HFFc6 (cell line): ENCODE data around the gene RPS3. TPM values are rescaled to one million over a fixed set of nuclear protein-coding genes. Genes with fewer than 3 reads are reported as not detected.

Experiments
- DNase-seq: peaks from one replicate; pipeline ENCODE4 v3.0.0-alpha.2; 2018
- H3K27ac Mint-ChIP-seq: 2 replicates; pipeline ENCODE4 v1.8.0; 2020; ENCODE audit warnings: mild to moderate bottlenecking, mixed read lengths
- H3K27me3 Mint-ChIP-seq: 2 replicates; pipeline ENCODE4 v1.8.0; 2021; ENCODE audit warnings: mild to moderate bottlenecking, moderate library complexity, mixed read lengths; ENCODE audit not compliant: insufficient read depth
- H3K36me3 Mint-ChIP-seq: 2 replicates; pipeline ENCODE4 v1.8.0; 2021; ENCODE audit warnings: low read depth, mixed read lengths
- H3K4me1 Mint-ChIP-seq: 2 replicates; pipeline ENCODE4 v1.8.0; 2020; ENCODE audit warnings: low read depth, mixed read lengths
- H3K4me3 Mint-ChIP-seq: 2 replicates; pipeline ENCODE4 v1.8.0; 2020; ENCODE audit warnings: mild to moderate bottlenecking, moderate library complexity, mixed read lengths
- H3K9me3 Mint-ChIP-seq: 2 replicates; pipeline ENCODE4 v1.8.0; 2020; ENCODE audit warnings: mild to moderate bottlenecking, mixed read lengths
- long read RNA-seq: library from polyadenylated mRNA; unstranded; transcript quantifications from one replicate; pipeline ENCODE4 v2.0.0, GENCODE V29; 2019
- total RNA-seq, 6 experiments: library from RNA; stranded (reverse); fragmentation: NEBNext Ultra II Directional; extraction: Animal tissue kit (Norgen Biotek cat#: 25700); gene quantifications; 2 replicates in 1 of 6; 3 replicates in 5 of 6; pipeline ENCODE4 v1.2.3, GENCODE V29; 2021
- TF ChIP-seq, protein P1 (sequence below): fragments of 200-600 bp; sonication (generic); IDR thresholded peaks from 2 replicates; pipeline ENCODE4 v1.5.0; 2021; ENCODE audit warnings: antibody characterized with exemption, mild to moderate bottlenecking

Gene RPS3
- total RNA-seq, result 1,000 to 10,000 TPM; 1,897 to 2,167 (median 1,932) TPM
- long read RNA-seq, transcript RPS3-209 (7 exons, 1,306 nt), result minor isoform, 15 of 2,185 reads
- long read RNA-seq, transcript RPS3-217 (7 exons, 2,097 nt), result major isoform, 2,064 of 2,185 reads
- long read RNA-seq, transcript RPS3-203 (6 exons, 866 nt), result minor isoform, 7 of 2,185 reads
- long read RNA-seq, partial matches to known transcripts, result 82 of 2,185 reads
- long read RNA-seq, other reads (novel, unspliced or antisense), result 11 of 2,185 reads

- Mint-ChIP-seq H3K4me1 (peaks cover 44% of the 10 kb centered on the region), H3K27ac (peak within 1 kb of the TSS; percentile 97), H3K4me3 (peak within 1 kb of the TSS; percentile 96), H3K27me3 (peaks cover 17% of the 10 kb centered on the region), H3K9me3 (no peaks in the 10 kb centered on the region), H3K36me3 (peaks cover 51% of the 10 kb centered on the region)
- peak; percentile 85 for DNase-seq
- TF ChIP-seq, protein P1, sequence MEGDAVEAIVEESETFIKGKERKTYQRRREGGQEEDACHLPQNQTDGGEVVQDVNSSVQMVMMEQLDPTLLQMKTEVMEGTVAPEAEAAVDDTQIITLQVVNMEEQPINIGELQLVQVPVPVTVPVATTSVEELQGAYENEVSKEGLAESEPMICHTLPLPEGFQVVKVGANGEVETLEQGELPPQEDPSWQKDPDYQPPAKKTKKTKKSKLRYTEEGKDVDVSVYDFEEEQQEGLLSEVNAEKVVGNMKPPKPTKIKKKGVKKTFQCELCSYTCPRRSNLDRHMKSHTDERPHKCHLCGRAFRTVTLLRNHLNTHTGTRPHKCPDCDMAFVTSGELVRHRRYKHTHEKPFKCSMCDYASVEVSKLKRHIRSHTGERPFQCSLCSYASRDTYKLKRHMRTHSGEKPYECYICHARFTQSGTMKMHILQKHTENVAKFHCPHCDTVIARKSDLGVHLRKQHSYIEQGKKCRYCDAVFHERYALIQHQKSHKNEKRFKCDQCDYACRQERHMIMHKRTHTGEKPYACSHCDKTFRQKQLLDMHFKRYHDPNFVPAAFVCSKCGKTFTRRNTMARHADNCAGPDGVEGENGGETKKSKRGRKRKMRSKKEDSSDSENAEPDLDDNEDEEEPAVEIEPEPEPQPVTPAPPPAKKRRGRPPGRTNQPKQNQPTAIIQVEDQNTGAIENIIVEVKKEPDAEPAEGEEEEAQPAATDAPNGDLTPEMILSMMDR, result peak; percentile 53
Measured at GRCh38 chr11:75399344-75400145, at the start of gene RPS3. Gene RPS3, plus strand, starts transcription at chr11:75399518. Its CDS starts 30 bp downstream, at chr11:75399548.

DNA sequence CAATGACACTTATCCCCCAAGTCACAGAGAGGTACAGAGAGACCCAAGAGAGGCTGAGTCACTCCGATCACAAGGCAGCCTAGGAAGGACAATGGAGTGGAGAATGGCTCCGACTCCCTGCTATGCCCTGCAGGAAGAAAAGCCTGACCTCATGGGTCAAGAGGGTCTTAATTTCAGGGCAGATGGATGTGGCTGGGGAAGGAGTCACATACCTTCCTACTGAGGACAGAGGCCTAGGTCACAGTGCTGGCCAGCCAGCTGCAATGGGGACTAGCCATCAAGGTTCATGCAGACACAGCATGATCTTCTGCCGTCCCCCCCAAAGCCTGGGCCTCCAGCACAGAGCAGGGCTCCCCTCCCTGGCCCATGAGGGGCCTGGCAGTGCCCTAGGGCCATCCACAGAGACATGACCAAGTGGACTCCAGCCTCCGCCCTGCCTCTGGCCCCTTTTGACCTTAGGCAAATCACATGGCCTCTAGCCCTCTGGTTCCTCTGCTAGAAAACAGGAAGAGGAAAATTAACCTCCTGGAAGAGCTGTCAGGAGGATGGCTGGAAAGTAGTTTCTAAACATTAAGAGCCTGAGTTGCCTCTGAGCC lies 49.7 kb upstream of the RPS3 start:
- TF ChIP-seq, protein P1, result no peak
- peaks cover 1% of the 10 kb centered on the region for H3K27me3 Mint-ChIP-seq
- H3K4me3 Mint-ChIP-seq, result peak overlapping the region; percentile 30; the same call in 1 of the 2 replicates
- no peaks in the 10 kb centered on the region for H3K9me3 Mint-ChIP-seq
- H3K36me3 Mint-ChIP-seq, result no peaks in the 10 kb centered on the region
- peaks cover 63% of the 10 kb centered on the region for H3K4me1 Mint-ChIP-seq
- no peak for DNase-seq
- peak overlapping the region; percentile 33; the same call in 1 of the 2 replicates for H3K27ac Mint-ChIP-seq

GRCh38 chr11:75350122-75350742 lies 49.1 kb upstream of the RPS3 start:
- H3K4me1 Mint-ChIP-seq, result peaks cover 59% of the 10 kb centered on the region
- H3K9me3 Mint-ChIP-seq, result no peaks in the 10 kb centered on the region
- DNase-seq, result no peak
- peaks cover 1% of the 10 kb centered on the region for H3K27me3 Mint-ChIP-seq
- H3K27ac Mint-ChIP-seq, result peak overlapping the region; percentile 63
- H3K36me3 Mint-ChIP-seq, result no peaks in the 10 kb centered on the region
- TF ChIP-seq, protein P1, result no peak
- H3K4me3 Mint-ChIP-seq, result peak overlapping the region; percentile 88

DNA sequence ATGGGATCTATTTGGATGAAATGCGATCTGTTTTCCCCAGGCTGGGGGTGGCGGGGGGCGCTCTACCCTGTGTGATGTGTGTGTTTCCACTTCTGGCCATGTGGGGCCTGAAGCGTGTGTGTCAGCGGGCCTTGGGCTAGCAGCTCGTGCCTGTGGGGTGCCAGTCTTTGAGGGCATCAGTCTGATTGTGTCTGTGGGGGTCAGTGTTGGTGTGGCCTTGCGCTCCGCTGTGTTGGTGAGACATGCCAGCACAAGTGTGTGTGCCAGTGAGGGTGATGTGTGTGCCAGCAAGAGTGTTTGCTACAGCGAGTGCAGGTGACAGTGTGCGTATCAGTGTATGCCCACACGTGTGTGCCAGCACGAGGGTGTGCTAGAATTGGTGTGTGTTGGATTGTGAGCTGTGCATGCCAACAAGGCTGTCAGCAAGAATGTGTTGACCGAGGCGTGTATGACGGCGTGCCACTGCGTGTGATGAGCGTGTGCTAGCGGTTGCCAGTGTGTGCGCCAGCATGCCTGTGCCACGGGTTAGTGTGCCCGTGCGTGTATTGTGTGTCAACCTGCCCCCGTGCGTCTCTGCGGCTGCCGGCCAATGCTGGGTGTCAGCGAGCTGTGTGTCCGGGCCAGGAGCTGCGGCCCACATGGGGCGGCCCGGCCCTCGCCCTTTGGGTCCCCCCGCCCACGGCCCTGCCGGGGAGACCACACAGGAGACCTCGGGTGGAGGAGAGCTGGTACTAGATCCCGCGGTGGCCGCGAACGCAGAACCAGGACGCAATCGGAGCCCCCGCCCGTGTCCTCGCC lies 48.4 kb upstream of the RPS3 start:
- Mint-ChIP-seq H3K27ac (peak overlapping the region; percentile 63), H3K9me3 (no peaks in the 10 kb centered on the region), H3K27me3 (peaks cover 1% of the 10 kb centered on the region), H3K4me1 (peaks cover 58% of the 10 kb centered on the region), H3K4me3 (peak overlapping the region; percentile 88), H3K36me3 (no peaks in the 10 kb centered on the region)
- no peak for DNase-seq
- TF ChIP-seq, protein P1, result 0 out of 2 replicates have a peak, but pooled peaks have one; percentile 35

- peak within 1 kb of the TSS; percentile 63 for H3K27ac Mint-ChIP-seq
- peak within 1 kb of the TSS; percentile 88 for H3K4me3 Mint-ChIP-seq
- TF ChIP-seq, protein P1, result no peak
- DNase-seq, result no peak
- H3K9me3 Mint-ChIP-seq, result no peaks in the 10 kb centered on the region
- H3K27me3 Mint-ChIP-seq, result peaks cover 1% of the 10 kb centered on the region
- H3K36me3 Mint-ChIP-seq, result no peaks in the 10 kb centered on the region
- peaks cover 55% of the 10 kb centered on the region for H3K4me1 Mint-ChIP-seq
Measured at GRCh38 chr11:75351541-75351790, 47.9 kb upstream of the RPS3 start, which contains the start of gene ARRB1. Gene ARRB1, minus strand, starts transcription at chr11:75351661. Its CDS starts 54 bp downstream, at chr11:75351607.
